ENCODE measurements around the gene C19orf12. TPM values are rescaled to one million over a fixed set of nuclear protein-coding genes. Genes with fewer than 3 reads are reported as not detected.

C19orf12 gene
- total RNA-seq, 6 donors from 2014 or later: 11.4 to 30.4 (median 21.4) TPM

- TF ChIP-seq CTCF (IDR thresholded peaks at IDR 0.05) (no peak), POLR2A (IDR thresholded peaks at IDR 0.05) (no peak), EP300 (IDR thresholded peaks at IDR 0.05) (no peak), POLR2AphosphoS5 (IDR thresholded peaks at IDR 0.05) (no peak)
- Histone ChIP-seq H3K36me3 (no peaks in the 10 kb centered on the region), H3K27me3 (peaks cover 0 to 10% (median 5%) of the 10 kb centered on the region in 4 donors), H3K4me3 (peak overlapping the region in 2 of 4 donors; percentile 13 to 33), H3K4me1 (peaks cover 7 to 12% (median 11%) of the 10 kb centered on the region in 4 donors), H3K9me3 (no peaks in the 10 kb centered on the region), H3K27ac (no peak overlapping the region)
- DNase-seq (peak in 1 of 2 donors; percentile 83), ATAC-seq (ENCODE audit: low FRiP score in 2 of 2) (peak in 1 of 2 donors; percentile 28)
- 0 to 2% methylated on average over 8 to 28 of the region's 39 CpGs for WGBS, 2 donors
Measured at GRCh38 chr19:29724102-29724641, 9.1 kb upstream of the C19orf12 start.

GRCh38 chr19:29717051-29717450, 2.0 kb upstream of the C19orf12 start:
- 85 to 91% methylated on average over 16 of the region's 16 CpGs for WGBS, 2 donors
- H3K27ac ChIP-seq: no peak overlapping the region

GRCh38 chr19:29715701-29716581, 880 bp upstream of the C19orf12 start:
- Histone ChIP-seq H3K4me3 (peak overlapping the region; percentile 91 to 99 (median 94)), H3K27ac (peak overlapping the region; percentile 96 to 97 (median 96)), H3K27me3 (no peaks in the 10 kb centered on the region), H3K4me1 (peaks cover 31 to 48% (median 33%) of the 10 kb centered on the region in 4 donors), H3K36me3 (no peaks in the 10 kb centered on the region), H3K9me3 (no peaks in the 10 kb centered on the region)
- TF ChIP-seq EP300 (IDR thresholded peaks at IDR 0.05): no peak
- no peak for TF ChIP-seq POLR2AphosphoS5 (IDR thresholded peaks at IDR 0.05)
- TF ChIP-seq CTCF (IDR thresholded peaks at IDR 0.05): no peak
- TF ChIP-seq POLR2A (IDR thresholded peaks at IDR 0.05): no peak
- 37 to 39% methylated on average over 13 of the region's 13 CpGs for WGBS, 2 donors
- peak in 1 of 2 donors; percentile 44 for ATAC-seq (ENCODE audit: low FRiP score in 2 of 2)
- no peak for DNase-seq

More at GRCh38 chr19:29717051-29717450, 2.0 kb upstream of the C19orf12 start:
- Histone ChIP-seq H3K27me3 (no peaks in the 10 kb centered on the region), H3K4me3 (no peak overlapping the region), H3K4me1 (peaks cover 31 to 40% (median 33%) of the 10 kb centered on the region in 4 donors), H3K9me3 (no peaks in the 10 kb centered on the region), H3K36me3 (no peaks in the 10 kb centered on the region)
- no peak for TF ChIP-seq CTCF (IDR thresholded peaks at IDR 0.05)
- no peak for TF ChIP-seq POLR2AphosphoS5 (IDR thresholded peaks at IDR 0.05)
- TF ChIP-seq EP300 (IDR thresholded peaks at IDR 0.05): no peak
- no peak for TF ChIP-seq POLR2A (IDR thresholded peaks at IDR 0.05)
- DNase-seq: no peak
- ATAC-seq (ENCODE audit: low FRiP score in 2 of 2): no peak

GRCh38 chr19:29714371-29714952, 599 bp downstream of the C19orf12 start:
- WGBS, 2 donors: 28% methylated on average over 11 to 13 of the region's 15 CpGs
- Histone ChIP-seq H3K4me1 (peaks cover 31 to 48% (median 33%) of the 10 kb centered on the region in 4 donors), H3K9me3 (no peaks in the 10 kb centered on the region)

More at GRCh38 chr19:29714371-29714952, 599 bp downstream of the C19orf12 start:
- TF ChIP-seq EP300 (IDR thresholded peaks at IDR 0.05) (no peak), POLR2A (IDR thresholded peaks at IDR 0.05) (no peak), CTCF (IDR thresholded peaks at IDR 0.05) (no peak), POLR2AphosphoS5 (IDR thresholded peaks at IDR 0.05) (no peak)
- DNase-seq (no peak), ATAC-seq (ENCODE audit: low FRiP score in 2 of 2) (peak in 1 of 2 donors; percentile 9)
- H3K27ac ChIP-seq: peak overlapping the region; percentile 96 to 97 (median 96)
- H3K36me3 ChIP-seq: no peaks in the 10 kb centered on the region
- H3K27me3 ChIP-seq: no peaks in the 10 kb centered on the region
- H3K4me3 ChIP-seq: peak overlapping the region; percentile 91 to 99 (median 94)

All from upper lobe of left lung (tissue), 6 donors.